GM19467 (cell line): ENCODE data around the gene EDDM13.
"Not testable (repeated sequence)": the region's sequence is repeated elsewhere in the genome, so short reads cannot be mapped to it uniquely, and the experiment has no call there.

Experiments used
- ATAC-seq: cut with Tn5 transposase; IDR thresholded peaks from one replicate; pipeline ENCODE4 v1.9.1; 2021; ENCODE audit warnings: mild to moderate bottlenecking, moderate library complexity; ENCODE audit not compliant: unreplicated experiment

The EDDM13 gene

GRCh38 chr19:56272161-56272798 lies at the start of gene EDDM13:
Gene EDDM13 (plus strand): TSS chr19:56272748. CDS start chr19:56272835, 87 bp downstream.
- ATAC-seq, result no peak

DNA sequence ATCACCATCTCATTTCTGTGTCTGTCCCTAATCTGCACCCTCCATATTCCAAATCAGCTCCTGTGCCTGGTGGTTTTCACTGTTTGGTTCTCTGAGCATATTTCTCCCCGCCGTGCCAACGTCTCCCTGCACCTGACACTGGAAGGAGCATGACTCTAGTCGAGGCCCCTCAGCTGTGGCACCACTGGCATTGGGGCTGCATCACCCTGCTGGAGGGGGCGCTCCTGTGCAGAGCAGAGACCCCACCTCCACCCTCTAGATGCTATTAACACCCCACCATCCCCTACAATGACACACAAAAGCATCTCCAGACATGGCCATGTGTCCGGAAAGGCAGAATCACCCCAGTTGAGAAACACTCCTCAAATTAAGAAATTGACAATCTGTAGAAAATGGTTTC lies 49.6 kb upstream of the EDDM13 start:
- ATAC-seq, result no peak

GRCh38 chr19:56223481-56223880 lies 49.1 kb upstream of the EDDM13 start:
- no peak for ATAC-seq

DNA sequence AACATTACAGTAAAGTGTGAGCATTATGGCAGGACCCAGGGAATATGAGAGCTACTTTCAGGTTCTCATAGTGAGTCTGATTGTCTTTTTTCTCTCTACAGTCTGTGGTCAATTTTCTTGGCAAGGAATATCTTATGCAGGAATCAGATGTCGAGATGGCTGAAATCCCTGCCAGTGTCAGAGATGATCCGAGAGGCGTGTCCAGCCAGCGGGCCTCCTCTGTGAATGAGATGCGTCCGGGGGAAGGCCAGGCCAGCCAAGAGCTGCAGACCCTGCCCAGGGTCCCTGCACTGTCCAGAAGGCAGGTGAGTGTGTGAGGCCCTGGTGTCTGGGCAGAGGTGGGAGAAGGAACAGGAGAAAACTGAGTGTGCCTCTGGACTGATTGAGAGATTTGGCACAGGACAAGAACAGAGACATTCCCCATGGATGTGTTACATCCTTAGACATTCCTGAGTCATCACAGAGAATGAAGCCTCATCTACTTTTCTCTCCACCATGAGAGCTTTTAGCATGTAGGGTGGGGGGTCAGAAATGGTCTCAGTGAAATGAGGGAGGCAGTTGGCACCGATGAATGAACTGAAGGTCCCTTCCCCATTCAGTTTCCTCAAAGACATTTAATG lies 27.3 kb upstream of the EDDM13 start:
- no peak for ATAC-seq

GRCh38 chr19:56245764-56246163 lies 26.8 kb upstream of the EDDM13 start:
- not testable (repeated sequence) for ATAC-seq

GRCh38 chr19:56248736-56249338 lies 23.7 kb upstream of the EDDM13 start:
- not testable (repeated sequence) for ATAC-seq

GRCh38 chr19:56252699-56253422 lies 19.7 kb upstream of the EDDM13 start:
- ATAC-seq, result no peak

DNA sequence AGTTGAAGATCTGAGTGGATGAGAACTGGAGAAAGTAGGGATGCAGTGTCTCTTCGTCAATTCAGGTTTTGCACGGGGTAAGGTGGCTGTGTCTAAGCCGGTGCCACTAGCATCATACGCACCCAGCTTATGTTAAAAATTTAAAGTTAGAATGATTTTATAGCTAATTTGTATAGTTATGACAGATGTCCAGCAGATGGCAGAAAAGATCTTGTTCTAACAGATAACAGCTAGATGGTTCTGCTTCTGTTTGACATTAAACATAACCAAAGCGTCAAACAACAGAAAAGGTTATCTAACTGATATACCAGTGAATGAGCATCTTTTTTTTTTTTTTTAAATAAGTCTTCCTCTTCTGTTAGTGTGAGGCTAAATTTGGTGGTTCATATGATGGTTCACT lies 18.8 kb upstream of the EDDM13 start:
- ATAC-seq, result no peak

GRCh38 chr19:56258272-56258671 lies 14.3 kb upstream of the EDDM13 start:
- ATAC-seq, result no peak

- ATAC-seq, result no peak
Measured at GRCh38 chr19:56261145-56261544, 11.4 kb upstream of the EDDM13 start.

GRCh38 chr19:56261932-56262331 lies 10.6 kb upstream of the EDDM13 start:
- not testable (repeated sequence) for ATAC-seq

DNA sequence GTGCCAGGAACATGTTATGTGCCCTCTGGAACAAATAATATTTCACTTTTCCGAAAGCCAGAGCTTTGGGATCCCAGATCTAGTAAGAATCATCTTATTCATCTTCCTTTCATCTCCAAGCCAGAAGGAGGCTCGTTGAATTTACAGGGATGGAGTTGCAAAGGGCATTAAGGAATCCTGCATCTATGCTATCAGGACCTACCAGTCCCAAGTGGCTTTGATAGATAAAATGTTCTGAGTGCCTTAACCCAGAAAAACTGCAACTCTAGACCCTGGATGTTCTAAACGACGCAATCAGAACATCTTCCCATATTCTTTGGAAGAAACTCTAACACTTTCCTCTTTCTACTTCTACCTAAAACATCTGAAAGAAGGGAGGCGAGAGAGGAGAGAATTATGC lies 9.2 kb upstream of the EDDM13 start:
- ATAC-seq, result no peak

- ATAC-seq, result no peak
Measured at GRCh38 chr19:56266051-56266450, 6.5 kb upstream of the EDDM13 start.

GRCh38 chr19:56269348-56269747 lies 3.2 kb upstream of the EDDM13 start:
- ATAC-seq, result no peak

GRCh38 chr19:56270676-56271075 lies 1.9 kb upstream of the EDDM13 start:
- no peak for ATAC-seq

DNA sequence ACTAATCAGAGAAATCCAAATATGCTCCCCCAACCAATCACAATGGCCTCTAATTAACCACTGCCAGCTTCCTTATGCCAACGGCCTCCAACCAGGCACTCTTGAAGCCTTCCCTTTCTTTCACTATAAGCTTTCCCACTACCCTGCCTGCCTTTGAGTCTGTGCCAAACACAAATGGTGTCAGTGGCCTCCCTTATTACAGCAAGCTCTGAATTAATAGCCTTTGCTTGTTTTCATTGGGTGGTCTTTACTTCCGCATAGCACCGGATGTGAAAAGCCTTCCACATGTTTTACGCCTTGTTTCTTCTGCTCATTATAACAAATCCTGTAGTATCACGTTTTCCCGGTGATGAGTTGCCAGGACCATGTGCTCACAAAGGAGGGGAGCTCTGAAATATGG lies 1.4 kb upstream of the EDDM13 start:
- no peak for ATAC-seq

- ATAC-seq, result no peak
Measured at GRCh38 chr19:56273563-56274117, 1.1 kb downstream of the EDDM13 start.

DNA sequence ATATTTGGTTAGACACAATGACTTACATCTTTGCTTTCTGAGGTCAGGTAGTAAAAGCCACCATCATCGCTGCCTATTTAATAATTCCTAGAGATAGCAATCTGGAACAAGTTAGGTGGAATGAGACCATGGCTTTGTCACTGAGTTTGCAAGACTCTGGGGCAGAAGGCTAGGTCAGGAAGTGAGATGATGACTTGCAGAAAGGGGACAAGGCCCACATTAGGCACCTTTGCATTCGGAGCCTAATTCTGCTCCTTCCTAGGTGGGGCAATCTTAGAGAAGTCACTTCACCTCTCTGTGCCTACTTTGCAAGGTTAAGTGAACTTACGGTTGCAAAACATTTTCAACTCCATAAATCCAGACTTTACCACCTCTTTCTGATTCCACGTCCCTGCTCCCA lies 10.3 kb downstream of the EDDM13 start:
- ATAC-seq, result no peak

GRCh38 chr19:56284746-56285145 lies 12.2 kb downstream of the EDDM13 start:
- no peak for ATAC-seq

GRCh38 chr19:56290104-56290503 lies 17.6 kb downstream of the EDDM13 start:
- no peak for ATAC-seq

GRCh38 chr19:56291867-56292266 lies 19.3 kb downstream of the EDDM13 start:
- ATAC-seq, result no peak
